ENCODE measurements around the gene DMD. TPM values are rescaled to one million over a fixed set of nuclear protein-coding genes. Genes with fewer than 3 reads are reported as not detected.

The DMD gene
- total RNA-seq, 1 experiment from 2014 or later, result 2.2 TPM

GRCh38 chrX:32598707-32599106, 612.6 kb downstream of the DMD start:
- TF ChIP-seq SIN3A (IDR thresholded peaks at IDR 0.05; ENCODE audit: borderline replicate concordance, insufficient read depth, low read depth, low read length), result no peak
- no peak for TF ChIP-seq TCF7L2 (IDR thresholded peaks at IDR 0.05; ENCODE audit: low read depth, low read length)
- TF ChIP-seq, protein P1, sequence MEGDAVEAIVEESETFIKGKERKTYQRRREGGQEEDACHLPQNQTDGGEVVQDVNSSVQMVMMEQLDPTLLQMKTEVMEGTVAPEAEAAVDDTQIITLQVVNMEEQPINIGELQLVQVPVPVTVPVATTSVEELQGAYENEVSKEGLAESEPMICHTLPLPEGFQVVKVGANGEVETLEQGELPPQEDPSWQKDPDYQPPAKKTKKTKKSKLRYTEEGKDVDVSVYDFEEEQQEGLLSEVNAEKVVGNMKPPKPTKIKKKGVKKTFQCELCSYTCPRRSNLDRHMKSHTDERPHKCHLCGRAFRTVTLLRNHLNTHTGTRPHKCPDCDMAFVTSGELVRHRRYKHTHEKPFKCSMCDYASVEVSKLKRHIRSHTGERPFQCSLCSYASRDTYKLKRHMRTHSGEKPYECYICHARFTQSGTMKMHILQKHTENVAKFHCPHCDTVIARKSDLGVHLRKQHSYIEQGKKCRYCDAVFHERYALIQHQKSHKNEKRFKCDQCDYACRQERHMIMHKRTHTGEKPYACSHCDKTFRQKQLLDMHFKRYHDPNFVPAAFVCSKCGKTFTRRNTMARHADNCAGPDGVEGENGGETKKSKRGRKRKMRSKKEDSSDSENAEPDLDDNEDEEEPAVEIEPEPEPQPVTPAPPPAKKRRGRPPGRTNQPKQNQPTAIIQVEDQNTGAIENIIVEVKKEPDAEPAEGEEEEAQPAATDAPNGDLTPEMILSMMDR (IDR thresholded peaks at IDR 0.05), result no peak
- TF ChIP-seq REST (IDR thresholded peaks at IDR 0.05; ENCODE audit: insufficient read depth in 1 of 2, low read depth in 2 of 2, low read length in 1 of 2), result no peak
- TF ChIP-seq POLR2AphosphoS5 (IDR thresholded peaks at IDR 0.05; ENCODE audit: low read depth, low read length), result no peak
- Histone ChIP-seq H3K4me3 (ENCODE audit: low read depth in 2 of 2, low read length in 2 of 2) (no peak overlapping the region), H3K27me3 (ENCODE audit: control insufficient read depth, insufficient read depth, low read length) (no peaks in the 10 kb centered on the region), H3K9me3 (ENCODE audit: control insufficient read depth, insufficient read depth, low read depth, low read length) (no peaks in the 10 kb centered on the region), H3K36me3 (ENCODE audit: control insufficient read depth, insufficient read depth, low read length) (no peaks in the 10 kb centered on the region), H3K4me1 (ENCODE audit: control insufficient read depth, insufficient read depth, low read length) (no peaks in the 10 kb centered on the region), H3K27ac (ENCODE audit: low read length) (no peak overlapping the region)
- DNase-seq (ENCODE audit: low read depth, low spot score) (no peak), ATAC-seq (no peak)
- POLR2A ChIA-PET, result no interaction called here
- intact Hi-C loops (cut with micrococcal nuclease; ENCODE audit: unreplicated experiment) (no loop called here), in situ Hi-C loops (cut with HindIII; ENCODE audit: low pct_unique_long_range_greater_than_20kb, low sequenced_read_pairs) (no loop called here)
- BruUV-seq (replicated peaks), result no TSS peak
- CTCF ChIA-PET, result no interaction called here

GRCh38 chrX:32597777-32598176, 613.6 kb downstream of the DMD start:
- intact Hi-C loops (cut with micrococcal nuclease; ENCODE audit: unreplicated experiment), result no loop called here
- no peaks in the 10 kb centered on the region for H3K4me1 ChIP-seq (ENCODE audit: control insufficient read depth, insufficient read depth, low read length)
- H3K9me3 ChIP-seq (ENCODE audit: control insufficient read depth, insufficient read depth, low read depth, low read length), result no peaks in the 10 kb centered on the region
- DNase-seq (ENCODE audit: low read depth, low spot score), result no peak
- ChIA-PET POLR2A (no interaction called here), CTCF (no interaction called here)
- no peak overlapping the region for H3K4me3 ChIP-seq (ENCODE audit: low read depth in 2 of 2, low read length in 2 of 2)
- H3K36me3 ChIP-seq (ENCODE audit: control insufficient read depth, insufficient read depth, low read length), result no peaks in the 10 kb centered on the region
- BruUV-seq (replicated peaks), result no TSS peak
- in situ Hi-C loops (cut with HindIII; ENCODE audit: low pct_unique_long_range_greater_than_20kb, low sequenced_read_pairs), result no loop called here
- no peak for TF ChIP-seq SIN3A (IDR thresholded peaks at IDR 0.05; ENCODE audit: borderline replicate concordance, insufficient read depth, low read depth, low read length)
- no peak for TF ChIP-seq POLR2AphosphoS5 (IDR thresholded peaks at IDR 0.05; ENCODE audit: low read depth, low read length)
- TF ChIP-seq REST (IDR thresholded peaks at IDR 0.05; ENCODE audit: insufficient read depth in 1 of 2, low read depth in 2 of 2, low read length in 1 of 2), result no peak
- no peak for TF ChIP-seq TCF7L2 (IDR thresholded peaks at IDR 0.05; ENCODE audit: low read depth, low read length)
- TF ChIP-seq, protein P1 (IDR thresholded peaks at IDR 0.05), result no peak
- no peak for ATAC-seq
- H3K27me3 ChIP-seq (ENCODE audit: control insufficient read depth, insufficient read depth, low read length), result no peaks in the 10 kb centered on the region
- H3K27ac ChIP-seq (ENCODE audit: low read length), result no peak overlapping the region

All from Panc1 (cell line).